ENCODE measurements around the gene URM1. TPM values are rescaled to one million over a fixed set of nuclear protein-coding genes. Genes with fewer than 3 reads are reported as not detected.
A peak's percentile ranks its signal among the peaks of the same experiment; 100 is the strongest.

URM1 gene
- total RNA-seq, 1 donor from 2014 or later, result 10.3 TPM

GRCh38 chr9:128415281-128415680 is 44.1 kb downstream of the URM1 start:
- no peaks in the 10 kb centered on the region for H3K36me3 ChIP-seq
- H3K9me3 ChIP-seq (ENCODE audit: low read depth), result no peaks in the 10 kb centered on the region
- peak overlapping the region; percentile 60 for H3K4me3 Mint-ChIP-seq
- no peak overlapping the region for H3K4me3 ChIP-seq
- no peak for DNase-seq (ENCODE audit: low spot score)
- H3K4me1 Mint-ChIP-seq, result peaks cover 46% of the 10 kb centered on the region
- no peak overlapping the region for H3K9ac ChIP-seq
- peaks cover 7% of the 10 kb centered on the region for H3F3A ChIP-seq (ENCODE audit: low read depth)
- H3K9me3 Mint-ChIP-seq, result peaks cover 2% of the 10 kb centered on the region
- peaks cover 100% of the 10 kb centered on the region for H3K27me3 ChIP-seq
- peak overlapping the region; percentile 74 for H3K27ac Mint-ChIP-seq
- peaks cover 35% of the 10 kb centered on the region for H3K27me3 Mint-ChIP-seq (ENCODE audit: insufficient read depth, low read depth)
- H3K79me2 ChIP-seq (ENCODE audit: low read depth), result no peaks in the 10 kb centered on the region
- H3K36me3 Mint-ChIP-seq, result no peaks in the 10 kb centered on the region
- no peak overlapping the region for H2AFZ ChIP-seq (replicated peaks)
- H3K4me1 ChIP-seq, result no peaks in the 10 kb centered on the region
- H3K4me2 ChIP-seq, result no peak overlapping the region
- no peak for TF ChIP-seq EZH2 (IDR thresholded peaks at IDR 0.05)
- TF ChIP-seq, protein P1, sequence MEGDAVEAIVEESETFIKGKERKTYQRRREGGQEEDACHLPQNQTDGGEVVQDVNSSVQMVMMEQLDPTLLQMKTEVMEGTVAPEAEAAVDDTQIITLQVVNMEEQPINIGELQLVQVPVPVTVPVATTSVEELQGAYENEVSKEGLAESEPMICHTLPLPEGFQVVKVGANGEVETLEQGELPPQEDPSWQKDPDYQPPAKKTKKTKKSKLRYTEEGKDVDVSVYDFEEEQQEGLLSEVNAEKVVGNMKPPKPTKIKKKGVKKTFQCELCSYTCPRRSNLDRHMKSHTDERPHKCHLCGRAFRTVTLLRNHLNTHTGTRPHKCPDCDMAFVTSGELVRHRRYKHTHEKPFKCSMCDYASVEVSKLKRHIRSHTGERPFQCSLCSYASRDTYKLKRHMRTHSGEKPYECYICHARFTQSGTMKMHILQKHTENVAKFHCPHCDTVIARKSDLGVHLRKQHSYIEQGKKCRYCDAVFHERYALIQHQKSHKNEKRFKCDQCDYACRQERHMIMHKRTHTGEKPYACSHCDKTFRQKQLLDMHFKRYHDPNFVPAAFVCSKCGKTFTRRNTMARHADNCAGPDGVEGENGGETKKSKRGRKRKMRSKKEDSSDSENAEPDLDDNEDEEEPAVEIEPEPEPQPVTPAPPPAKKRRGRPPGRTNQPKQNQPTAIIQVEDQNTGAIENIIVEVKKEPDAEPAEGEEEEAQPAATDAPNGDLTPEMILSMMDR (IDR thresholded peaks at IDR 0.05), result no peak
- no peak for TF ChIP-seq EZH2phosphoT487 (IDR thresholded peaks at IDR 0.05)
- H4K20me1 ChIP-seq (ENCODE audit: low read depth), result peaks cover 36% of the 10 kb centered on the region
- H3K27ac ChIP-seq, result no peak overlapping the region

- H3K27ac ChIP-seq, result no peak overlapping the region
Observed at GRCh38 chr9:128416014-128416413, 44.8 kb downstream of the URM1 start.

DNA sequence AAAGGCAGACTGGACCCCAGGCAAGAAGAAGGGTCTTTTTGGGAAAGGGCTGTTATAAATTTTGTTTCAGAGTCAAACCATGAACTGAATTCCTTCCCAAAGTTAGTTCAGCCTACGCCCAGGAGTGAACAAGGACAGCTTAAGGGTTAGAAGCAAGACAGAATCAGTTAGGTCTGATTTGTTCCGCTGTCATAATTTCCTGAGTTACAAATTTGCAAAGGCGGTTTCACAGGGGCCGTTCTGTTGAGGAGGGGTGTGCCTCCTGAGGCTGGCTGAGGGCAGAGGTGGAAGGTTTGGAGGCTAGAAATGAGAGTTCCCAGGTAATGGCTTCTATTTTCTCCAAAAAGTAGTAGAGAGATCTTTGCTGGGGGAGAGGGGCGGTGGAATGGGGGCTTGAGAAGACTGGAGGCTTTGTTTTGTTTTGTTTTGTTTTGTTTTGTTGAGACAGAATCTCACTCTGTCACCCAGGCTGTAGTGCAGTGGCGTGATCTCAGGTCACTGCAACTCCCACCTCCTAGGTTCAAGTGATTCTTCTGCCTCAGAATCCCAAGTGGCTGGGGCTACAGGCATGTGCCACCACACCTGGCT is 45.4 kb downstream of the URM1 start:
- Histone ChIP-seq H3F3A (ENCODE audit: low read depth) (peaks cover 6% of the 10 kb centered on the region), H3K27ac (no peak overlapping the region), H3K4me3 (no peak overlapping the region), H3K9ac (no peak overlapping the region), H4K20me1 (ENCODE audit: low read depth) (peaks cover 23% of the 10 kb centered on the region), H3K27me3 (peaks cover 100% of the 10 kb centered on the region), H3K4me2 (no peak overlapping the region), H3K36me3 (no peaks in the 10 kb centered on the region), H2AFZ (replicated peaks) (no peak overlapping the region), H3K79me2 (ENCODE audit: low read depth) (no peaks in the 10 kb centered on the region), H3K4me1 (no peaks in the 10 kb centered on the region), H3K9me3 (ENCODE audit: low read depth) (no peaks in the 10 kb centered on the region)
- peaks cover 38% of the 10 kb centered on the region for H3K4me1 Mint-ChIP-seq
- H3K27ac Mint-ChIP-seq, result no peak overlapping the region
- no peak overlapping the region for H3K4me3 Mint-ChIP-seq
- DNase-seq (ENCODE audit: low spot score), result no peak
- no peaks in the 10 kb centered on the region for H3K36me3 Mint-ChIP-seq
- TF ChIP-seq, protein P1 (IDR thresholded peaks at IDR 0.05), result no peak
- TF ChIP-seq EZH2 (IDR thresholded peaks at IDR 0.05), result no peak
- TF ChIP-seq EZH2phosphoT487 (IDR thresholded peaks at IDR 0.05), result no peak
- peaks cover 2% of the 10 kb centered on the region for H3K9me3 Mint-ChIP-seq
- H3K27me3 Mint-ChIP-seq (ENCODE audit: insufficient read depth, low read depth), result peaks cover 30% of the 10 kb centered on the region

More at GRCh38 chr9:128416014-128416413, 44.8 kb downstream of the URM1 start:
- H3K36me3 Mint-ChIP-seq, result no peaks in the 10 kb centered on the region
- Histone ChIP-seq H3K79me2 (ENCODE audit: low read depth) (no peaks in the 10 kb centered on the region), H3K4me2 (no peak overlapping the region), H3F3A (ENCODE audit: low read depth) (peaks cover 6% of the 10 kb centered on the region), H3K9ac (no peak overlapping the region), H3K9me3 (ENCODE audit: low read depth) (no peaks in the 10 kb centered on the region), H3K27me3 (peaks cover 100% of the 10 kb centered on the region), H3K4me3 (no peak overlapping the region), H4K20me1 (ENCODE audit: low read depth) (peaks cover 29% of the 10 kb centered on the region), H3K4me1 (no peaks in the 10 kb centered on the region), H2AFZ (replicated peaks) (no peak overlapping the region), H3K36me3 (no peaks in the 10 kb centered on the region)
- peaks cover 2% of the 10 kb centered on the region for H3K9me3 Mint-ChIP-seq
- H3K27me3 Mint-ChIP-seq (ENCODE audit: insufficient read depth, low read depth), result peaks cover 35% of the 10 kb centered on the region
- H3K4me1 Mint-ChIP-seq, result peaks cover 43% of the 10 kb centered on the region
- DNase-seq (ENCODE audit: low spot score), result no peak
- H3K4me3 Mint-ChIP-seq, result no peak overlapping the region
- peak overlapping the region; percentile 11 for H3K27ac Mint-ChIP-seq
- TF ChIP-seq, protein P1 (IDR thresholded peaks at IDR 0.05), result no peak
